ENCODE measurements around the gene FBXL20.

- TF ChIP-seq REST (IDR thresholded peaks at IDR 0.05; ENCODE audit: low read depth), result no peak
- no peak for TF ChIP-seq CTCF (IDR thresholded peaks at IDR 0.05 in 2 of 3, conservative IDR thresholded peaks at IDR 0.05 in 1 of 3; ENCODE audit: borderline replicate concordance in 1 of 3, insufficient read depth in 1 of 3, low read depth in 2 of 3, low read length in 2 of 3)
- no peak for TF ChIP-seq YY1 (IDR thresholded peaks at IDR 0.05; ENCODE audit: extremely low read depth, insufficient replicate concordance, low read depth, low read length)
- TF ChIP-seq POLR2A (IDR thresholded peaks at IDR 0.05; ENCODE audit: borderline replicate concordance, extremely low read depth, insufficient read depth, insufficient read length), result no peak
- no peak for TF ChIP-seq CEBPB (IDR thresholded peaks at IDR 0.05; ENCODE audit: low read depth)
- TF ChIP-seq EZH2 (IDR thresholded peaks at IDR 0.05), result no peak
- TF ChIP-seq ZNF274 (IDR thresholded peaks at IDR 0.05; ENCODE audit: low read depth, low read length), result no peak
- TF ChIP-seq POLR2AphosphoS5 (IDR thresholded peaks at IDR 0.05; ENCODE audit: low read depth, low read length), result no peak
Measured at GRCh38 chr17:39327109-39327508, 74.3 kb downstream of the FBXL20 start.

Measured in HCT116 (cell line).